Hindlimb muscle (tissue), 1 donor: ENCODE results near the gene HELZ2. TPM values are rescaled to one million over a fixed set of nuclear protein-coding genes. Genes with fewer than 3 reads are reported as not detected.
"Not testable (repeated sequence)": the region's sequence is repeated elsewhere in the genome, so short reads cannot be mapped to it uniquely, and the experiment has no call there.

Experiments
- DNase-seq: peaks from one replicate; pipeline ENCODE4 v3.0.0-alpha.2; 2013
- polyA plus RNA-seq: library from polyadenylated mRNA; unstranded; fragments of 120-200 nt; gene quantifications from one replicate; pipeline ENCODE4 v1.2.1, GENCODE V29; 2013; ENCODE audit not compliant: insufficient read length

Gene HELZ2
- polyA plus RNA-seq, 1 donor = 7.6 TPM

GRCh38 chr20:63565021-63565698, 8.9 kb downstream of the HELZ2 start:
- DNase-seq = no peak

- no peak for DNase-seq
Measured at GRCh38 chr20:63564036-63564810, 9.8 kb downstream of the HELZ2 start.

- no peak for DNase-seq
Measured at GRCh38 chr20:63563225-63563935, 10.7 kb downstream of the HELZ2 start.

GRCh38 chr20:63562461-63563224, 11.4 kb downstream of the HELZ2 start:
- DNase-seq = no peak

GRCh38 chr20:63561624-63562396, 12.2 kb downstream of the HELZ2 start:
- DNase-seq = no peak

- DNase-seq = no peak
Measured at GRCh38 chr20:63560856-63561609, 13.0 kb downstream of the HELZ2 start.

GRCh38 chr20:63560333-63560805, 13.7 kb downstream of the HELZ2 start:
- DNase-seq = no peak

GRCh38 chr20:63559485-63560332, 14.3 kb downstream of the HELZ2 start:
- not testable (repeated sequence) for DNase-seq

GRCh38 chr20:63558804-63559484, 15.1 kb downstream of the HELZ2 start:
- DNase-seq = no peak

GRCh38 chr20:63557481-63557891, 16.6 kb downstream of the HELZ2 start:
- no peak for DNase-seq

- DNase-seq = no peak
Measured at GRCh38 chr20:63556873-63557478, 17.1 kb downstream of the HELZ2 start.

- DNase-seq = no peak
Measured at GRCh38 chr20:63555661-63556381, 18.2 kb downstream of the HELZ2 start.

GRCh38 chr20:63554361-63555278, 19.4 kb downstream of the HELZ2 start:
- DNase-seq = no peak

- DNase-seq = peak; percentile 32
Measured at GRCh38 chr20:63553933-63554290, 20.1 kb downstream of the HELZ2 start, which contains the start of gene FNDC11. Gene FNDC11, plus strand, starts transcription at chr20:63554159. Its CDS starts 1,505 bp downstream, at chr20:63555664.

- peak; percentile 56 for DNase-seq
Measured at GRCh38 chr20:63553251-63553932, 20.6 kb downstream of the HELZ2 start.
